ENCODE measurements around the gene TIMP2.
"Not testable (repeated sequence)": the region's sequence is repeated elsewhere in the genome, so short reads cannot be mapped to it uniquely, and the experiment has no call there.

TIMP2 gene

GRCh38 chr17:78878871-78879527 lies 46.2 kb downstream of the TIMP2 start:
- TF ChIP-seq CTCF (IDR thresholded peaks at IDR 0.05; ENCODE audit: low read depth, low read length, missing control alignments) = no peak
- DNase-seq (ENCODE audit: low read depth) = no peak
- in situ Hi-C loops (cut with HindIII; ENCODE audit: low sequenced_read_pairs) = no loop called here
- no peak overlapping the region for H3K4me3 ChIP-seq (ENCODE audit: low read depth, low read length)

GRCh38 chr17:78878261-78878660 lies 46.9 kb downstream of the TIMP2 start:
- no peak overlapping the region for H3K4me3 ChIP-seq (ENCODE audit: low read depth, low read length)
- TF ChIP-seq CTCF (IDR thresholded peaks at IDR 0.05; ENCODE audit: low read depth, low read length, missing control alignments) = no peak
- in situ Hi-C loops (cut with HindIII; ENCODE audit: low sequenced_read_pairs) = no loop called here
- DNase-seq (ENCODE audit: low read depth) = no peak

- in situ Hi-C loops (cut with HindIII; ENCODE audit: low sequenced_read_pairs); DNase-seq (ENCODE audit: low read depth); H3K4me3 ChIP-seq (ENCODE audit: low read depth, low read length): not testable (repeated sequence)
Measured at GRCh38 chr17:78876954-78877517, 48.2 kb downstream of the TIMP2 start.

GRCh38 chr17:78876094-78876597 lies 49.0 kb downstream of the TIMP2 start:
- TF ChIP-seq CTCF (IDR thresholded peaks at IDR 0.05; ENCODE audit: low read depth, low read length, missing control alignments) = no peak
- no peak for DNase-seq (ENCODE audit: low read depth)
- in situ Hi-C loops (cut with HindIII; ENCODE audit: low sequenced_read_pairs) = no loop called here
- H3K4me3 ChIP-seq (ENCODE audit: low read depth, low read length) = no peak overlapping the region

- DNase-seq (ENCODE audit: low read depth) = no peak
- no peak overlapping the region for H3K4me3 ChIP-seq (ENCODE audit: low read depth, low read length)
- TF ChIP-seq CTCF (IDR thresholded peaks at IDR 0.05; ENCODE audit: low read depth, low read length, missing control alignments) = no peak
- in situ Hi-C loops (cut with HindIII; ENCODE audit: low sequenced_read_pairs) = no loop called here
Measured at GRCh38 chr17:78875363-78876093, 49.7 kb downstream of the TIMP2 start.

GRCh38 chr17:78873519-78874340 lies 51.5 kb downstream of the TIMP2 start:
- in situ Hi-C loops (cut with HindIII; ENCODE audit: low sequenced_read_pairs) = no loop called here
- peak; percentile 60 for DNase-seq (ENCODE audit: low read depth)
- no peak for TF ChIP-seq CTCF (IDR thresholded peaks at IDR 0.05; ENCODE audit: low read depth, low read length, missing control alignments)
- H3K4me3 ChIP-seq (ENCODE audit: low read depth, low read length) = no peak overlapping the region
